IPS DF 6.9 (cell line): Measurements from ENCODE around the gene DNMT3L.

Experiments
- DNase-seq: peaks from one replicate; pipeline ENCODE4 v3.0.0-alpha.2; 2013; ENCODE audit warnings: low read depth, low spot score
- H3K27ac ChIP-seq: one replicate; pipeline ENCODE4 v1.5.1; 2013; ENCODE audit warnings: low read length, control low read depth
- H3K27me3 ChIP-seq: 2 replicates; pipeline ENCODE4 v1.6.1; 2013; ENCODE audit warnings: mild to moderate bottlenecking, low read length; ENCODE audit not compliant: control insufficient read depth, insufficient read depth
- H3K36me3 ChIP-seq: 2 replicates; pipeline ENCODE4 v1.6.1; 2013; ENCODE audit warnings: low read length; ENCODE audit not compliant: control insufficient read depth, insufficient read depth
- H3K4me1 ChIP-seq: 2 replicates; pipeline ENCODE4 v1.6.1; 2013; ENCODE audit warnings: low read length; ENCODE audit not compliant: control insufficient read depth, insufficient read depth
- H3K4me3 ChIP-seq: 2 replicates; pipeline ENCODE4 v1.5.1; 2013; ENCODE audit warnings: mild to moderate bottlenecking, low read length
- H3K9me3 ChIP-seq: 2 replicates; pipeline ENCODE4 v1.6.1; 2013; ENCODE audit warnings: low read length, inconsistent platforms; ENCODE audit not compliant: control insufficient read depth, insufficient read depth
- WGBS: extraction: QIAGEN DNeasy Blood & Tissue Kit; methylation state at CpG from one replicate; pipeline ENCODE4 v1.1.7; 2013; ENCODE audit warnings: mixed read lengths, missing lambda C conversion rate; ENCODE audit not compliant: insufficient read length, insufficient coverage; 5-methylcytosine and 5-hydroxymethylcytosine counted together

The DNMT3L gene

GRCh38 chr21:44273046-44273445, 11.3 kb upstream of the DNMT3L start:
- no CpG with 5 or more reads among the region's 7 CpGs for WGBS
- H3K36me3 ChIP-seq = no peaks in the 10 kb centered on the region
- no peak for DNase-seq
- no peaks in the 10 kb centered on the region for H3K4me1 ChIP-seq
- no peaks in the 10 kb centered on the region for H3K27me3 ChIP-seq
- H3K27ac ChIP-seq = no peak overlapping the region
- H3K4me3 ChIP-seq = no peak overlapping the region
- H3K9me3 ChIP-seq = no peaks in the 10 kb centered on the region

GRCh38 chr21:44272284-44272858, 10.7 kb upstream of the DNMT3L start:
- DNase-seq = no peak
- H3K4me3 ChIP-seq = no peak overlapping the region
- H3K27me3 ChIP-seq = no peaks in the 10 kb centered on the region
- no peaks in the 10 kb centered on the region for H3K36me3 ChIP-seq
- WGBS = no CpG with 5 or more reads among the region's 18 CpGs
- no peaks in the 10 kb centered on the region for H3K4me1 ChIP-seq
- H3K27ac ChIP-seq = no peak overlapping the region
- H3K9me3 ChIP-seq = no peaks in the 10 kb centered on the region

- no CpG with 5 or more reads among the region's 18 CpGs for WGBS
- H3K4me1 ChIP-seq = no peaks in the 10 kb centered on the region
- H3K27me3 ChIP-seq = no peaks in the 10 kb centered on the region
- no peak overlapping the region for H3K4me3 ChIP-seq
- H3K9me3 ChIP-seq = no peaks in the 10 kb centered on the region
- H3K36me3 ChIP-seq = no peaks in the 10 kb centered on the region
- H3K27ac ChIP-seq = no peak overlapping the region
- no peak for DNase-seq
Measured at GRCh38 chr21:44271558-44272283, 10.0 kb upstream of the DNMT3L start.

- Histone ChIP-seq H3K9me3 (no peaks in the 10 kb centered on the region), H3K4me3 (no peak overlapping the region), H3K27me3 (no peaks in the 10 kb centered on the region), H3K36me3 (no peaks in the 10 kb centered on the region), H3K27ac (no peak overlapping the region), H3K4me1 (no peaks in the 10 kb centered on the region)
- WGBS = no CpG with 5 or more reads among the region's 8 CpGs
- DNase-seq = no peak
Measured at GRCh38 chr21:44269090-44269489, 7.4 kb upstream of the DNMT3L start.

GRCh38 chr21:44267655-44268142, 6.0 kb upstream of the DNMT3L start:
- Histone ChIP-seq H3K4me1 (peaks cover 3% of the 10 kb centered on the region; the same call in 1 of the 2 replicates), H3K27me3 (no peaks in the 10 kb centered on the region), H3K36me3 (no peaks in the 10 kb centered on the region), H3K4me3 (no peak overlapping the region), H3K9me3 (no peaks in the 10 kb centered on the region), H3K27ac (no peak overlapping the region)
- WGBS = no CpG with 5 or more reads among the region's 19 CpGs
- no peak for DNase-seq

- H3K27me3 ChIP-seq = no peaks in the 10 kb centered on the region
- H3K4me3 ChIP-seq = no peak overlapping the region
- no peaks in the 10 kb centered on the region for H3K36me3 ChIP-seq
- H3K9me3 ChIP-seq = no peaks in the 10 kb centered on the region
- H3K27ac ChIP-seq = no peak overlapping the region
- peaks cover 3% of the 10 kb centered on the region; the same call in 1 of the 2 replicates for H3K4me1 ChIP-seq
- no CpG with 5 or more reads among the region's 17 CpGs for WGBS
- DNase-seq = no peak
Measured at GRCh38 chr21:44265734-44266270, 4.1 kb upstream of the DNMT3L start.

- Histone ChIP-seq H3K27ac (no peak overlapping the region), H3K4me1 (peaks cover 3% of the 10 kb centered on the region; the same call in 1 of the 2 replicates), H3K36me3 (no peaks in the 10 kb centered on the region), H3K9me3 (no peaks in the 10 kb centered on the region), H3K27me3 (no peaks in the 10 kb centered on the region), H3K4me3 (no peak overlapping the region)
- WGBS = no CpG with 5 or more reads among the region's 4 CpGs
- no peak for DNase-seq
Measured at GRCh38 chr21:44263768-44264167, 2.1 kb upstream of the DNMT3L start.

GRCh38 chr21:44263221-44263760, 1.6 kb upstream of the DNMT3L start:
- Histone ChIP-seq H3K4me3 (no peak overlapping the region), H3K9me3 (no peaks in the 10 kb centered on the region), H3K27ac (no peak overlapping the region), H3K4me1 (peaks cover 3% of the 10 kb centered on the region; the same call in 1 of the 2 replicates), H3K27me3 (no peaks in the 10 kb centered on the region), H3K36me3 (no peaks in the 10 kb centered on the region)
- DNase-seq = no peak
- whole genome bisulfite sequencing = no CpG with 5 or more reads among the region's 18 CpGs

- Histone ChIP-seq H3K27me3 (no peaks in the 10 kb centered on the region), H3K27ac (no peak overlapping the region), H3K9me3 (no peaks in the 10 kb centered on the region), H3K36me3 (no peaks in the 10 kb centered on the region), H3K4me1 (peaks cover 3% of the 10 kb centered on the region; the same call in 1 of the 2 replicates), H3K4me3 (no peak overlapping the region)
- WGBS = no CpG with 5 or more reads among the region's 12 CpGs
- DNase-seq = no peak
Measured at GRCh38 chr21:44262338-44263056, 800 bp upstream of the DNMT3L start.
